C4-2B (cell line): Measurements from ENCODE around the gene FIP1L1.

ENCODE experiments used
- H3K27ac ChIP-seq: fragments of 450-650 bp; 2 replicates; pipeline ENCODE4 v1.5.1; 2017
- CTCF ChIP-seq: fragments of 450-650 bp; conservative IDR thresholded peaks from 2 replicates; pipeline ENCODE4 v1.5.1; 2017; ENCODE audit warnings: mild to moderate bottlenecking
- ZFX ChIP-seq: fragments of 450-650 bp; IDR thresholded peaks from 2 replicates; pipeline ENCODE4 v1.6.1; 2017

The FIP1L1 gene

DNA sequence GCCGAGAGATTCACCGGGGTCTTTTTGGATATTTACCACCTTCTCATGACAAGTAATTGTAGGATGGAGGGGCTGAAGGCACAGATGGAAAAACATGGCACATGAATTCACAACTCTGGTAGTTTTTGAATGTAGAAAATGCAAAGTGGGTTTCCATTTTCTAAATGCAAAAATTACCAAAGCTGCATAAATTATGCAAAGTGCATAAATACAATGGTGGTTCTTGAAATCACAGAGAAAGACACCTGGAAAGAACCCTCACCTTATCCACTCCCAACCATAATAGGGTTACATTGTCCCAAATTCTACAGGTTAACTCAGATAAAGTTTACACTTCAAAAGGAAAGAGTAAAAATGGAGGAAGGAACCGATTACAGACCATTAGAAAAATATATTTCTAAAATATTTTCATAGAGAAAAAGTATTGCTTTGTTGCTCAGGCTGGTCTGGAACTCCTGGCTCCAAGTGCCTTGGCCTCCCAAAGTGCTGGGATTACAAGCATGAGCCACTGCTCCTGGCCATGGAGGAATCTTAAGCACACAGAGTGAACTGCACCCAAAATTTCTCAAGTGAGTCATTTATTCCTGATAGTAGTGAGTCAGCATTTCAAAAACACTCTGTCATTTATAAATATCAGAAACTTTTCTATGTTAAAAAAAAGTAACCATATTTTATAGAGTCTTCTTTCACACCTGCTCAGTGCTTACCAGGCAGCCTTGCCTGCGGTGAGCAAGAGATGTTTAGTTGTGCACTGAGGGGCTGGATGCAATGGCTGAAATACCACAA, 101.4 kb downstream of the FIP1L1 start:
- TF ChIP-seq ZFX (no peak), CTCF (no peak)
- H3K27ac ChIP-seq = no peak overlapping the region

DNA sequence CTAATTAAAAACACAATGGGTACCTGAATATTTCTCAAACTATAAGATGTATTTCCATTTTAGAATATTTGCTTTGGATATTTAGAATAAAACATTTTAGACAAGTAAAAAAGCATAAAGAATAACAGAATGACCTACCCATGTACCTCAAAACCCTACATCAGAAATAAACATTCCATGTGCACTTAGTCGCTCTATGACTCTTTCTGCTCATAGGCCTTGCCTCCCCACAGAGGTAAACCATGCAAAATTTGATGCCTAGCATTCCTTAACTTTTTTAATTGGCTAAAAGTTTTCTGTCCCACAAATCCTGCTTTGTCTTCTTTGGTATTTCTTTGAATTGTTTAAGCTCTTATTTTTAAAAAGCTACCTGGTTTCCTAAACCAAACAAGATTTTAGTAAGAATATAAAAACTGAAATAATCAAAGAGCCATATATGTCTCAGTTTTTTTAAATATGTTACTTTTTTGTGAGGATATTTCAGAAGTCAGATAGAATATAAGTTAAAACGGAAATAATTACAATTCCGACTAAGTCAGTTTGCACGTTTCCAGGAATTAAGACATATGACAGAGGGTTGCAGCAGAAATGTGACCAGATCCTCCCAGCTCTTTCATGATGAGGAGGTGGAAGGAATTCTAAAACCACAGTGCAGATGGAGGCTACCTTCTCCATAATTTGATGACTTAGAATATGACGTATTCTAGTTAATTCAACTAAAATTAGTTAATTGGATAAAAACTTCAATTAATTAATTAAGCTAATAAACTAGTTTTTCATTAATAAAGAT, 102.5 kb downstream of the FIP1L1 start:
- TF ChIP-seq CTCF = no peak
- TF ChIP-seq ZFX = no peak
- no peak overlapping the region for H3K27ac ChIP-seq

GRCh38 chr4:53480909-53481308, 103.5 kb downstream of the FIP1L1 start:
- no peak overlapping the region for H3K27ac ChIP-seq
- TF ChIP-seq ZFX (no peak), CTCF (no peak)

- TF ChIP-seq ZFX = no peak
Measured at GRCh38 chr4:53481586-53481985, 104.1 kb downstream of the FIP1L1 start.

DNA sequence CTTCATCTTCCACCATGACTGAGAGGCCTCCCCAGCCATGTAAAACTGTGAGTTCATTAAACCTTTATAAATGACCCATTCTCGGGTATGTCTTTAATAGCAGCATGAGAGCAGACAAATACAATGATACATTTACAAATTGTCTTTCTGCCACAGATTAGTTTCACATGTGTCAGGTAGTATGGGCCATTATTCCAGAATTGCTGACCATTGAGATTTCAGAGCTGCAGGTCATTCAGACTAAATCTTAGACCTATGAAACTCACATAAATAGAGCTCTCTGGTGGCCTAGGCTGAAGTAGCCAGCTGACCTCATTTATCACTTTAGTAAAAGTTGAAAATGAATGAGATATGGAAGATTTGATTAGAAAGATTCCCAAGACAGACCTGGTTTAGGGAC, 105.8 kb downstream of the FIP1L1 start:
- TF ChIP-seq CTCF = no peak
- H3K27ac ChIP-seq = no peak overlapping the region

More at GRCh38 chr4:53481586-53481985, 104.1 kb downstream of the FIP1L1 start:
- no peak overlapping the region for H3K27ac ChIP-seq

DNA sequence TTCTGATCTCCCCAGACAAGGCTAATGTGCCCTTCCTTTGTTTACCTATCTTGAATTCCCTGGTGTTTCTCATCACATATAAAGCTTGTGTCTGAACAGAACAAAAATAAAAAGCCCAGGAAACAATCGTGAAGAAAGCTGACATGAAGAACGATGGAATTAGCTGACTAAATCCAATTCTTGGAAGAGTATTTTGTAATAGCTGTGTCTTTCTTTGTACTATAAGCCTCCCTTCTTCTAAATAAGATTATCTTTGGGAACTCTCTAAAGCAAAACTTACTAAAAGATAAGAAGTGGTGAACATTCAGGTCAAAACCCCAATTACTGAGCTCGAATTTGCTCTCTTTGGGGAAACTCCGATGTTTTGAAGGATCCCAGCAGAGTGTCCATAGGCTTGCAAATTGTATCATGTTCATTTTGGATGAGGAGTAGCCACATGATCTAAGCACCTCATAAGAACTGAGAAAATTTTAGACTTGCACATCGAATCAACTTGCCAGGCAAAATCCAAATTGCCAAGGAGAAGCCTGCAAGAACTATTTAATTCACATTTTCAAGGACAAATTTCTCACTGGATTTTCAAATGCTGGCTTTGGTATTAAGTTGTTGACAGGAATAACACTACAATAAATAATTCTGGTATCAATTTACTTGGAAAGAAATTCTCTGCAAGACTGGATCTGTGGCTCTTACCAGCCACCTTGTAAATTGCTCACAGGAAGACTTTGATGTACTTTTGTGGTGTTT, 107.6 kb downstream of the FIP1L1 start:
- no peak overlapping the region for H3K27ac ChIP-seq
- no peak for TF ChIP-seq ZFX

DNA sequence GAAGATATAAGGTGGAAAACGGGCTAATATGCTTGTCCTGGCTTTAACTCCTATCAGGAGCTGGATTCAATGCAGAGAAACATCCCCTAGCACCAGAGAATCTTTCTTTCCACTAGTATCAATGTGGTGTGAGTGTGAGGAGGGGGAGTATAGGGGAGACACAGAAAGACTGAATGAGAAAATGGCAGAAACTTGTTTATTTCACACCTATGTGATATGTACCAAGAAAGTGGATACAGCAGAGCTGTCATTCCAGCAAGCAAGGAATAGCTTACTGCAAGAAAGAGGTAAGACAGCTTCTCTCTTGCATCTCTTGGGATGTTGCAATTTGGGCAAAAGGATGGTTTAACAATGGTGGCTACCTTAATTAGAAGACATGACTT, 108.2 kb downstream of the FIP1L1 start:
- H3K27ac ChIP-seq = no peak overlapping the region
- no peak for TF ChIP-seq CTCF
- TF ChIP-seq ZFX = no peak

DNA sequence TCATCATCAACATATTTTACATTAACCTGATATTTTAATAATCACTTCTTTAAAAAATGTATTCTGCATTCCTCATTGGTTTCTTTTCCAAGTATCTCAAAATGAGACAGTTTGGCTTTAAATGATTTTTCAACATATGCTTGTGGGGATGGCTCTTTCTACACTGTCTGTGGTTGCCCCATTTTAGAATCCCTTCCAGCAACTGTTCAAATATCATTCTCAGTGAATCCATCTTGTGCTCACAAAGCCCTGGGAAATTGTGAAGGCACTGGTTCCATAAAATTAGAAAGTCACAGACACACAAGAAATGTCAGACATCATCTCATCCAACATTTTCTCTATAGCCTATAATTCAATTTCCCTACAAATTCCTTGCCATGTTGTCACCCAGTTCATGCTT, 110.3 kb downstream of the FIP1L1 start:
- H3K27ac ChIP-seq = no peak overlapping the region
- no peak for TF ChIP-seq ZFX
- TF ChIP-seq CTCF = no peak
